ENCODE data around the gene MET. TPM values are rescaled to one million over a fixed set of nuclear protein-coding genes. Genes with fewer than 3 reads are reported as not detected.
"Not testable (repeated sequence)": the region's sequence is repeated elsewhere in the genome, so short reads cannot be mapped to it uniquely, and the experiment has no call there.

The MET gene
- polyA plus RNA-seq, 1 donor, result 10.6 TPM

DNA sequence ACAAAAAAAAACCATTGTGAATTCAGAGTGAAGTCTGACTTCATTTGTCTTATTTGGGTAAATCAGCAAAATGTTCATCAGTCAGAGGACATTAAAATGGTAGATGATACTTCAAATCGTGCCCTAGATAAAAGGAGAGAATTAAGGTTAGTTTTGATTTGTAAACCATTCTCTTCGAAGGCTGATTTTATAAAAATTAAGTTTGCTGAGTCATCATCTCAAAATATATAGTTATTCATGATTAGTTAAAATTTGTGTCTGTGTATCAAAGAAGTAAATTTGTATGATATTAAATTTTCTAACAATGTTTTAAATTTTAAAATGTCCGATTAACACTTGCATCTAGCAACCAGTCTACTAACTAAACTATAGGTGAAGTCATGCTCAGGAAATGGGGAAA lies 35.3 kb downstream of the MET start:
- no peak overlapping the region for H3K4me3 ChIP-seq (ENCODE audit: low read length)
- no peak overlapping the region for H3K27ac ChIP-seq (ENCODE audit: low read length)
- H3K27me3 ChIP-seq (ENCODE audit: control insufficient read depth, insufficient read depth, low read length), result no peaks in the 10 kb centered on the region

DNA sequence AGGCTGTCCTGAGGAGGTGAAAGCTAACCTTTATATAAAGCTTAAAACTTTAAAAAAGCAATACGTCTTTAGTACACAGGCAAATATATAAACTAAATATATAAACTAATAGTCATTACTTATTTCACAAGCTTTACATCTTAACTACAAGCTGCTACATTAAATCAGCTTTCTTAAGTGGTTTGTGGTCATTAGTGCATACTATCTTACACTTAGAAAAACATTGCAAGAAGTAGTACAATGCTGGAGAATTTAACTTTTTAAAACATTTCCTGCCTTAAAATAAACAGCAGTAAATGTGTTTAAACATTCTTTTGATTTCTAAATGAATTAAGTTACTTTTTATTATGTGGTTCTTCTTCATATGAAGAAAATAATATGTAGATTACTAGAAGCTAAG lies 36.3 kb downstream of the MET start:
- 100% methylated on average over 1 of the region's 1 CpG for WGBS (ENCODE audit: insufficient coverage, low lambda C conversion rate)
- H3K9me3 ChIP-seq (ENCODE audit: control insufficient read depth, low read depth, low read length), result no peaks in the 10 kb centered on the region

More for the DNA sequence above, 35.3 kb downstream of the MET start:
- no peak for DNase-seq
- Histone ChIP-seq H3K4me1 (ENCODE audit: control insufficient read depth, insufficient read depth, low read length) (no peaks in the 10 kb centered on the region), H3K36me3 (ENCODE audit: control insufficient read depth, insufficient read depth, low read length) (no peaks in the 10 kb centered on the region), H3K9me3 (ENCODE audit: control insufficient read depth, low read depth, low read length) (no peaks in the 10 kb centered on the region)
- 100% methylated on average over 2 of the region's 3 CpGs for WGBS (ENCODE audit: insufficient coverage, low lambda C conversion rate)

DNA sequence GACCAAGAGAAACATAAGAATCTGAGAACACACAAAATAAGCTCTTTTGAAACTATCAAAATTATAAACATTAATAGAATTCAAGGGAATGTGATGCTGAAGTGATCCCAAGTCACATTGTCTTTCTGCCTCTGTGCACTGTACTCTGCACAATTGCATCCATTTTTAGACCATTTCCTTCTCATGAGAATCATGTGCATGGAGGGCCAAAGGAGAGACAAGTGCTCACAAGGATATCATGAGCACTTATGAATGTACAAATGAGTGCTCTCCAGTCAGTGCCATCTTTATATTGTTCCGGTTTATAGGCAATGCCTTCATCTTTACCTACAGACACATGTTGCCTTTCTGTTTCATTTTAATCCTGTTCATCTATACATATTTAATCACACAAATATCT lies 36.9 kb downstream of the MET start:
- H3K36me3 ChIP-seq (ENCODE audit: control insufficient read depth, insufficient read depth, low read length), result no peaks in the 10 kb centered on the region
- DNase-seq, result no peak
- WGBS (ENCODE audit: insufficient coverage, low lambda C conversion rate), result 100% methylated on average over 1 of the region's 1 CpG

More for the DNA sequence above, 36.3 kb downstream of the MET start:
- no peak for DNase-seq
- Histone ChIP-seq H3K4me1 (ENCODE audit: control insufficient read depth, insufficient read depth, low read length) (no peaks in the 10 kb centered on the region), H3K4me3 (ENCODE audit: low read length) (no peak overlapping the region), H3K27ac (ENCODE audit: low read length) (no peak overlapping the region), H3K36me3 (ENCODE audit: control insufficient read depth, insufficient read depth, low read length) (no peaks in the 10 kb centered on the region), H3K27me3 (ENCODE audit: control insufficient read depth, insufficient read depth, low read length) (no peaks in the 10 kb centered on the region)

DNA sequence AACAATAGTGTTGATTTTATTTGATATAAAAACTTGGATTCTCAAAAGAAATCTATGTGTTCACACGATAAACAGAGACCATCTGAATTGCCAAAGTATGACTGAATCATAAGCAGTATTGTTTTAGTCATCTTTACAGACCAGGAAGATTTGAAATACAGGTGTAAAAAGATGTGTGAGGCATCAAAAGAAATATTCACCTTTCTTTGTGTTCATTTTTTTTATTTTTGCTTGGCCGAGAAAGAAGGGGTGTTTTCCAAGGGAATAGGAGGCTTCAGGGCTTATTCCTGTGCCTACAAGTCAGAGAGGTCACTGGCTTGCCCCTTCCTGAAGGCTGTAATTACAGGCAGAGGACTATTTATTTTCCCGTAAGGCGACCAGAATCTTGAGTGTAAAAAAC lies 37.3 kb downstream of the MET start:
- DNase-seq, result no peak
- Histone ChIP-seq H3K27me3 (ENCODE audit: control insufficient read depth, insufficient read depth, low read length) (no peaks in the 10 kb centered on the region), H3K9me3 (ENCODE audit: control insufficient read depth, low read depth, low read length) (no peaks in the 10 kb centered on the region), H3K27ac (ENCODE audit: low read length) (no peak overlapping the region), H3K36me3 (ENCODE audit: control insufficient read depth, insufficient read depth, low read length) (no peaks in the 10 kb centered on the region), H3K4me3 (ENCODE audit: low read length) (no peak overlapping the region), H3K4me1 (ENCODE audit: control insufficient read depth, insufficient read depth, low read length) (no peaks in the 10 kb centered on the region)
- WGBS (ENCODE audit: insufficient coverage, low lambda C conversion rate), result 100% methylated on average over 1 of the region's 4 CpGs

More for the DNA sequence above, 36.9 kb downstream of the MET start:
- no peak overlapping the region for H3K27ac ChIP-seq (ENCODE audit: low read length)
- H3K9me3 ChIP-seq (ENCODE audit: control insufficient read depth, low read depth, low read length), result no peaks in the 10 kb centered on the region
- H3K4me3 ChIP-seq (ENCODE audit: low read length), result no peak overlapping the region
- H3K4me1 ChIP-seq (ENCODE audit: control insufficient read depth, insufficient read depth, low read length), result no peaks in the 10 kb centered on the region
- no peaks in the 10 kb centered on the region for H3K27me3 ChIP-seq (ENCODE audit: control insufficient read depth, insufficient read depth, low read length)

DNA sequence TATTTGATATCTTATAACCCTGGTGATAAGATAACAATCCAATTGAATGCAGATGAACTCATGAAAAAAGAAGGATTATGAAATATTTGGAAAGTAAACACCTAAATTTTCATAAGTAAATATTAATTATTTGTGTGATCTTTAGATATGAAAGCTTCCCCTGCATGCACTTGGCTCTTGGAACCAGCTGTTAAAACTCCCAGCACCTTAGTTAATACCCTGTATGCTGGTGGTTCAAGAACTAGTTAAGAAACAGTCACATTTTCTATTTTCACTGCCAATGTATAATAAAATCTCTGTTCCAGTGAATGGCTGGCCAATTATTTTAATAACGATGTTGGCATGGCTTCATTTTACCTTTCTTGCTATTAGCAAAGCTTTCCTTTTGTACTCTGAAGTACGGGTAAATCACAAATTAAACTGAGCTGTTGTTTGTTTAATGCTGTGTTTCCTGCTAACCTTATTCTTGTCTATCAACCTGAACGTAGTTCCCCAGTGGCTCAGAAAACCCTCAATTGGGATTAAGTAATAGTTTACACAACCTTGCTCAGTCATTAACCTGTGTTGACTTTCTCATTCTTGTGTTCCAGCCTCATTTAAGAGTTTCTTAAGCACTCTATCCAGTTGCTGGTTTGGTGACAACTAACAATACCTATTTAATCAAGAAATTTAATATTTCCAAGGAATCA lies 38.9 kb downstream of the MET start:
- no peak overlapping the region for H3K4me3 ChIP-seq (ENCODE audit: low read length)
- DNase-seq, result peak in 1 of 2 donors; percentile 30
- no peak overlapping the region for H3K27ac ChIP-seq (ENCODE audit: low read length)
- no peaks in the 10 kb centered on the region for H3K36me3 ChIP-seq (ENCODE audit: control insufficient read depth, insufficient read depth, low read length)
- no peaks in the 10 kb centered on the region for H3K4me1 ChIP-seq (ENCODE audit: control insufficient read depth, insufficient read depth, low read length)
- H3K27me3 ChIP-seq (ENCODE audit: control insufficient read depth, insufficient read depth, low read length), result no peaks in the 10 kb centered on the region
- H3K9me3 ChIP-seq (ENCODE audit: control insufficient read depth, low read depth, low read length), result no peaks in the 10 kb centered on the region
- WGBS (ENCODE audit: insufficient coverage, low lambda C conversion rate), result 30% methylated on average over 2 of the region's 3 CpGs

DNA sequence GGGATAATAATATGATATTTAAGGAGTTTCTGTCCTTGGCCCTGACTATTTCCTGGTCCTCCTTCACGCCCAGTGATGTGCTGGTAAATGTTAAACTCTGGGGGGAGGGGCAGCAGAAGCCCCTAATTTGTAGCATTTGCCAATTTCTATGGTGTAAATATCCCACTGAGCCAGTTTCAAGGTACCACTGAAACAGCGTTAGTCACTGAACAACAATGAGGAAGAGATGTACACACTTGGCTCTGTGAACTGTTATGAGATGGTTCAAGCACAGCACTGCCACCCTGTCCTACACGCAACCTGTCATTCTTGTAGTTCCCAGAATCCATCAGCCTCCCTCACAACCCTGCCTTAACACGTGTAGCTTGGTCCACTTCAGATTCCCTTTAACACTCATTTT lies 39.8 kb downstream of the MET start:
- Histone ChIP-seq H3K27ac (ENCODE audit: low read length) (no peak overlapping the region), H3K27me3 (ENCODE audit: control insufficient read depth, insufficient read depth, low read length) (no peaks in the 10 kb centered on the region), H3K36me3 (ENCODE audit: control insufficient read depth, insufficient read depth, low read length) (no peaks in the 10 kb centered on the region), H3K4me3 (ENCODE audit: low read length) (no peak overlapping the region), H3K4me1 (ENCODE audit: control insufficient read depth, insufficient read depth, low read length) (no peaks in the 10 kb centered on the region), H3K9me3 (ENCODE audit: control insufficient read depth, low read depth, low read length) (no peaks in the 10 kb centered on the region)
- 83% methylated on average over 1 of the region's 4 CpGs for WGBS (ENCODE audit: insufficient coverage, low lambda C conversion rate)
- no peak for DNase-seq

DNA sequence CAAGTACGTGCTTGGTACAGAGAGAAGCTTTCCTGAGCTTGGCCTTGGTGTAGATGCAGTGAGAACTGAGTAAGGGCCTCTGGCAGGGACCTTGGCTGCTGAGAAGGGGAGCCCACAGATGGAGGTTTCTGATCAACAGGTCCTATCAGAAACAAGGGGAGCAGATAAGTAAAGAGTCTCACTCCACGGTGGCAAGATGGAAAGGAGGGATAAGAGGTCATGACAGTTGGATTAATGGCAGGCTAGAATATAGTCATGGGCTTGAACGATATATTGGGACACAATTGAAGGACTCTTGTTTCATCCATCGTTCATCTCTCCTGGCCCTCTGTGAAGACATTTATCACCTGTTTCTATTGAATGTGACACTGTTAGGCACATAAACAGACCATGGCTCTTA lies 41.5 kb downstream of the MET start:
- Histone ChIP-seq H3K27ac (ENCODE audit: low read length) (no peak overlapping the region), H3K9me3 (ENCODE audit: control insufficient read depth, low read depth, low read length) (no peaks in the 10 kb centered on the region), H3K36me3 (ENCODE audit: control insufficient read depth, insufficient read depth, low read length) (no peaks in the 10 kb centered on the region), H3K4me1 (ENCODE audit: control insufficient read depth, insufficient read depth, low read length) (no peaks in the 10 kb centered on the region), H3K27me3 (ENCODE audit: control insufficient read depth, insufficient read depth, low read length) (no peaks in the 10 kb centered on the region), H3K4me3 (ENCODE audit: low read length) (no peak overlapping the region)
- no peak for DNase-seq
- no CpG with 5 or more reads among the region's 4 CpGs for WGBS (ENCODE audit: insufficient coverage, low lambda C conversion rate)

DNA sequence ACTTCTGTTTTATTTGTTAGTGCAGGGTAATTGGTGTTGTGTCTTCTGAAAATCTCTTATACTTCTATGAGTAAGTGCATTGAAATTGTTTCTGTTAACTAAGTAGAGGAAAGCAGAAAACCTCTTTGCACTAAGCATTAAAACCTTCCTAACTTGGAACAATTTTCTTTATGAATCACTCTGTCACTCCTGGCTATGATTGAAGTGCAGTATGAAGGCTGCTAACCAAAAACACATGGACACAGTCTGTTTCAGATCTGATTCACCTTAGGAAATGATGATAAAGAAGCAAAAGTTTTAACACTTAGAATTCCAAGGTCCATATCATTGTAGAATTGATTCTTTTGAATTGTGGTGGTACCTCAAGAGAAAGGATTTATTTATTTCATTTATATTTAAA lies 41.9 kb downstream of the MET start:
- Histone ChIP-seq H3K27me3 (ENCODE audit: control insufficient read depth, insufficient read depth, low read length) (no peaks in the 10 kb centered on the region), H3K27ac (ENCODE audit: low read length) (no peak overlapping the region), H3K4me3 (ENCODE audit: low read length) (no peak overlapping the region), H3K36me3 (ENCODE audit: control insufficient read depth, insufficient read depth, low read length) (no peaks in the 10 kb centered on the region), H3K4me1 (ENCODE audit: control insufficient read depth, insufficient read depth, low read length) (no peaks in the 10 kb centered on the region), H3K9me3 (ENCODE audit: control insufficient read depth, low read depth, low read length) (no peaks in the 10 kb centered on the region)
- no peak for DNase-seq

DNA sequence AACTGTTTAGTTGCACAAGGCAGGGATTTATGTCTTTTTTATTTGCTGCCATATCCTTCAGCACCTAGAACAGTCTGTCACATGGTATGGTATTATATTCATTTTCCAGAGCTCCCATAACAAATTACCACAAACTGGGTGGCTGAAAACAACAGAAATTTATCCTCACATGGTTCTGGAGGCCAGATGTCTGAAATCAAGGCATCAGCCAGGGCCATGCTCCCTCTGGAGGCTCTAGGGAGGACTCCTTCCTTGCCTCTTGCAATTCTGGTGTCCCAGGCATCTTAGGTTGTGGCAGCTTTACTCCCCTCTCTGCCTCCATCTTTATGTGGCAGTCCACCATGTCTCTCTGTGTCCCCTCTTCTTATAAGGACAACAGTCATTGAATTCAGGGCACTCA lies 43.1 kb downstream of the MET start:
- no peaks in the 10 kb centered on the region for H3K4me1 ChIP-seq (ENCODE audit: control insufficient read depth, insufficient read depth, low read length)

DNA sequence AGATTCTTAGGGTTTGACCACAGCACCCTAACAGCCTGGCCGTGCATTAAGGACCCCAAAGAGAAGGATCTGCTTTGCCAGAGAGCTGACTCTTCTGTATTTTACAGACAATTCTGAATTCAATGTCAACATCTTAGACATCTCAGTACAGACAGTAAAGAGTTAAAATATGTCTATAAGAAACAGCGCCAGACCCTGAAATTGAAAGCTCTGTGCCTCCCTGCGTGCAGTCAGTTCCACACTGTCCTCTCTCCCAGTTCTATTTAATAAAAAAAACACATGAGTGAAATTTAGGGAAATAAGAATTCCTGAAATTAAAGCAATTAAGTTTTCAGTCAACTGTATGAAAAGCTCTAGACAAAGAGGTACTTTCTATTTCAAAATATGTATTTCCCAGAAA lies 45.1 kb downstream of the MET start:
- Histone ChIP-seq H3K4me1 (ENCODE audit: control insufficient read depth, insufficient read depth, low read length) (no peaks in the 10 kb centered on the region), H3K9me3 (ENCODE audit: control insufficient read depth, low read depth, low read length) (no peaks in the 10 kb centered on the region), H3K27ac (ENCODE audit: low read length) (no peak overlapping the region), H3K27me3 (ENCODE audit: control insufficient read depth, insufficient read depth, low read length) (no peaks in the 10 kb centered on the region), H3K4me3 (ENCODE audit: low read length) (no peak overlapping the region), H3K36me3 (ENCODE audit: control insufficient read depth, insufficient read depth, low read length) (no peaks in the 10 kb centered on the region)
- no CpG with 5 or more reads among the region's 3 CpGs for WGBS (ENCODE audit: insufficient coverage, low lambda C conversion rate)
- no peak for DNase-seq

More for the DNA sequence above, 43.1 kb downstream of the MET start:
- Histone ChIP-seq H3K27ac (ENCODE audit: low read length) (no peak overlapping the region), H3K27me3 (ENCODE audit: control insufficient read depth, insufficient read depth, low read length) (no peaks in the 10 kb centered on the region), H3K36me3 (ENCODE audit: control insufficient read depth, insufficient read depth, low read length) (no peaks in the 10 kb centered on the region), H3K9me3 (ENCODE audit: control insufficient read depth, low read depth, low read length) (no peaks in the 10 kb centered on the region), H3K4me3 (ENCODE audit: low read length) (no peak overlapping the region)
- no peak for DNase-seq

DNA sequence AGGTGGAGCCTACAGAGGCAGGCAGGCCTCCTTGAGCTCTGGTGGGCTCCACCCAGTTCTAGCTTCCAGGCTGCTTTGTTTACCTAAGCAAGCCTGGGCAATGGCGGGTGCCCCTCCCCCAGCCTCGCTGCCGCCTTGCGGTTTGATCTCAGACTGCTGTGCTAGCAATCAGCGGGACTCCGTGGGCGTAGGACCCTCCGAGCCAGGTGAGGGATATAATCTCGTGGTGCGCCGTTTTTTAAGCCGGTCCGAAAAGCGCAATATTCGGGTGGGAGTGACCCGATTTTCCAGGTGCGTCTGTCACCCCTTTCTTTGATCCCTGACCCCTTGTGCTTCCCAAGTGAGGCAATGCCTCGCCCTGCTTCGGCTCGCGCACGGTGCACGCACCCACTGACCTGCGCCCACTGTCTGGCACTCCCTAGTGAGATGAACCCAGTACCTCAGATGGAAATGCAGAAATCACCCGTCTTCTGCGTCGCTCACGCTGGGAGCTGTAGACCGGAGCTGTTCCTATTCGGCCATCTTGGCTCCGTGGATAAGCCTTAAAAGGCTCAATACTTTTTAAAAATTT lies 52.0 kb downstream of the MET start:
- not testable (repeated sequence) for H3K36me3 ChIP-seq (ENCODE audit: control insufficient read depth, insufficient read depth, low read length); H3K9me3 ChIP-seq (ENCODE audit: control insufficient read depth, low read depth, low read length); H3K27me3 ChIP-seq (ENCODE audit: control insufficient read depth, insufficient read depth, low read length); H3K4me3 ChIP-seq (ENCODE audit: low read length); DNase-seq; H3K27ac ChIP-seq (ENCODE audit: low read length); H3K4me1 ChIP-seq (ENCODE audit: control insufficient read depth, insufficient read depth, low read length)
- WGBS (ENCODE audit: insufficient coverage, low lambda C conversion rate), result no CpG with 5 or more reads among the region's 31 CpGs
